Right forelimb (tissue), 1 donor: Measurements from ENCODE around the gene MCRS1.

Source experiments
- DNase-seq: peaks from one replicate; pipeline ENCODE4 v3.0.0-alpha.2; 2018

Gene MCRS1

DNA sequence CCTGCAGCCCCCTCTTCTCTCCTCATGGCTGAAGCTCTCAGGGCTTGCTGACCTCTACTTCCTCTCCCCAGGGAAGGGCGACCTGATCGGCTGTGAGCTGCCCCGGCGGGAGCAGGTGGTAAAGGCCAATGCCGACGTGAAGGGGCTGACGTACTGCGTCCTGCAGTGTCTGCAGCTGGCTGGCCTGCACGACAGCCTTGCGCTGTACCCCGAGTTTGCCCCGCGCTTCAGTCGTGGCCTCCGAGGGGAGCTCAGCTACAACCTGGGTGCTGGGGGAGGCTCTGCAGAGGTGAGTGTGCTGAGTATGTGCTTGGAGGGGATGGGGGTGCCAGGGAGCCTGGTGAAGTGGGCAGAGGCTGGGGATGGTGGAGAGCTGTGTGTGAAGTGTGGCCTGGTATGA lies 13.7 kb downstream of the MCRS1 start:
- peak; percentile 41 for DNase-seq

DNA sequence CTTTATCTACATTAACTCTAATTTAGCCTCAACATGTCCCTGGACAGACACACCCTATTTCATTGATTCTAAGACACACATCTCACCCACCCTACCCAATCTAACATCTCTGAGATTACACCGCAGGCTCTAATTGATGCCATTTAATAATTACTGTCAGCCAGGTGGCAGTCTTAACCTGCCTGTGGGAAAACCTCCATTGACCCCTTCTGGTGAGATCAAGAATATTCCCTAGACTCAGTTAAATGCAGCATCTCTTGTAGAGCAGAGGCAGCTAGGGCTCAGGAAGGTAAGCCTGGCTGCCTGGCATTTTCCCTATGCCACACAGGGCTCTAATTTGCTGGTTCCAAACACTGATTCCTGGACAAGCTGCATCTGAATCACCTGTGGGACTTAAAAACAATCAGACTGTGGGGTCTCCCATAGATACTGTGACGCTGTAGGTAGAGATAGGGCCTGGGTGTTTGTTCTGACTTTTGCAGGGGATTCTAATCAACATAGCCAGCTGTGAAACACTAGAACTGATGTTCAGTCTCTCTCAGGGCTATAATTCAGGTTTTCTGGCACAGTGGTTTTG lies 14.3 kb downstream of the MCRS1 start:
- DNase-seq = peak; percentile 19

DNA sequence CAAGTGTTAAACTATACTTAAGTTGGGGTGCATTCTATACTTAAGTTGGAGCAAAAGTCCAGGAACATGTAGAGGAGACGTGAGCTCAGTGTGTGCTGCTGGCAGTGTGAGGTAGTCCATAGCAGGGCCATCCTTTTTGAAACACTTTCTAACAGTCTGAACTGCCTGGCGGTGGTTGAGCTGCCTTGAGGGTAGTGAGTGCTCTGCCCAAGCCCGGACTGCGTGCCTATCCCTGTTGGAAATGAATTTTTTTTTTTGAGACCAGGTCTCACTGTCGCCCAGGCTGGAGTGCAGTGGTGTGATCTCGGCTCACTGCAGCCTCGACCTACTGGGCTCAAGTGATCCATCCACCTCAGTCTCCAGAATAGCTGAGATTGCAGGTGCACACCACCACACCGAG lies 15.0 kb downstream of the MCRS1 start:
- no peak for DNase-seq

DNA sequence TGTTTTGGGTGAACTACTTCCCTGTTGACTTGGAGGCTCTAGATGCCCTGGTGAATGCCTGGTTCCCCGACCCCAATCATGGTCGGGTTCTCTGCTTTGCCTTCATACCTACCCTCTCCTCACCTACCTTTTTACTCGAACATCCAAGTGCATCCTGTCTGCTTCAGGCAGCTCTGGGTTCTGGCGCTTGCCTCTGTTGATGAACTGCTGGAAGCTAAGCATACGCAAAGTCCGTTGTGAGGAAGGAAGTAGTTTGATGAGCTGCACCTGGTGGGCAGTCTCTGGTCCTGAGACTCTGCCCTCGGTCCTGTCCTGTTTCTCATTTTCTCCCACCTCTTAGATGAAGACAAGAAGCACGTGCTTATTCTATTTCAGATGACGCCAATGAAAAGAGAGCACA lies 15.5 kb downstream of the MCRS1 start:
- DNase-seq = no peak

DNA sequence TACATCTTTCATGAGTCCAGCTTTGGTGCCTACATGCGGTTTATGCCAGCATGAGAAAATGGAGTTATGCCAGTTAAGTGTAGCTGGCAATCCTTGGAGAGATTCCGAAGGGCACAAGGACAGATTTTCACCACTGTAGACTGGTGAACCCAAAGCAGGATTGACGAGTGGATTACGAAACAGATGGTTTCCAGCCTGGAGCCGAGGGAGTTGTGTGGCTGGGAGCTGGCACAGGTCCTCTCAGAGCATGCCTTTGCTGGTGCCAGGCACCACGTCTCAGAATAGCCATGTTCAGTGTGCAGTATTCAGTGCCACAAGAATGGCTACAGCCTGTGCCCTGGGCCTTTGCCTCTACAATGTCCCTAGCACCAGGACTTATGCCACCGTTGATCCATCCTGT lies 15.9 kb downstream of the MCRS1 start:
- no peak for DNase-seq

DNA sequence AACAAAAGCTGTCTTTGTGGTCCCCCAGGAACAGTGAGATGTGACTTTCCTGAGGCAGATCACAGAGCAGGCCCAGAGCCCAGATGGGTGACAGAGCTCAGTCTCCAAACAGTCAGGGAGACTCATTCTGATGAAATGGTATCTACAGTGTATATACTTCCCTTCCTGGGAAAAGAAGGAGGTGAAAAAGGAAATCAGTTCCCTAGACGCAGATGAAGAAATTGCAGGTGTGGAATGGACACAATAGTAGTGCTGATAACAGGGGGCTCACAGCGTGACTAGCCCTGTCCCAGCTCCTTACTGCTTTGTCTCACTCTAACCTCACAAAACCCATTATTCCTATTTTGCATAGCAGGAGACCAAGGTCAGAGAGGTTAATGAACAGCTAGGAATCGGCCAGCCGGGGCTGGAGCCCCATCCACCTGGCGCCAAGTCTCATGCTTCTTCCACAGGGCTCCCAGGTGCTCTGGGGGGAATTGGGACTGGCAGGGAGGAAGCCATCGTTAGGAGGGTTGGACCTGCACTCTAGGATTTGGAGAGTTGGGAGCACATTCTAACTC lies 17.2 kb downstream of the MCRS1 start:
- DNase-seq = no peak

DNA sequence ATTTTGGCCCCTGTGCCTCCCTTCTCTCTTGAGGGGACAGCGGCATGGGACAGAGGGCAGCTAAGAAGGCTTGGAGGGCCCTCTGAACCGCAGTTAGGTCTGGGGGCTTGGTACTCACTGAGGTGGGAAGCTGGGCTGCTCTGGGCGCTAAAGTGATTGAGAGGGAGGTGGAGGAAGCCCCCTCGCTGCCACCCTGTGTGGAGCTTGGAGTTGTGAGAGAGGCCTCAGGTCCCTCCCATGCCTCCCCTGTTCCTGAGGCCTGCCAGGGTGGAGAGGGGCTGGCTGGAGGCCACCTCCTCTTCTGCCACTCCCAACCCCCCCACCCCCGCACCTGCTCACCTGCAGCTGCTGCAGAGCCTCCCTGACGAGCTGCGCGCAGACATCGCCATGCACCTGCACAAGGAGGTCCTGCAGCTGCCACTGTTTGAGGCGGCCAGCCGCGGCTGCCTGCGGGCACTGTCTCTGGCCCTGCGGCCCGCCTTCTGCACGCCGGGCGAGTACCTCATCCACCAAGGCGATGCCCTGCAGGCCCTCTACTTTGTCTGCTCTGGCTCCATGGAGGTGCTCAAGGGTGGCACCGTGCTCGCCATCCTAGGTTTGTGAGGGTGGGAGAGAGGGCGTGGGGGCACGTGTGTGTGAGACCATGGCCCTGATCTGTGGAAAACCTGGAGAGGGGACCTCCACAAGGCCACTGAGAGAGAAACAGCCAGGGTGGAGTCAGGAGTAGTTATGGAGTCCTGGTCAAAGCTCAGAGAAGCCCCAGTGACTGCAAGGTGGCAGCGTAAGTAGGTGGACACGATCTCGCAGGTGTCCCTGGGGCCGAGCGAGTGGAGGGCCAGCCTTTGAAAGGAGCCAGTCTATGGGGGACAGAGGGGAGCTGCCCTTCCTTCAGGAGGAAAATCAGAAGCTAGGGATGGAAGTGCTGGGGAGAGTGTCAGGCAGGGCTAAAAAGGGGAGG lies 17.9 kb downstream of the MCRS1 start:
- no peak for DNase-seq

DNA sequence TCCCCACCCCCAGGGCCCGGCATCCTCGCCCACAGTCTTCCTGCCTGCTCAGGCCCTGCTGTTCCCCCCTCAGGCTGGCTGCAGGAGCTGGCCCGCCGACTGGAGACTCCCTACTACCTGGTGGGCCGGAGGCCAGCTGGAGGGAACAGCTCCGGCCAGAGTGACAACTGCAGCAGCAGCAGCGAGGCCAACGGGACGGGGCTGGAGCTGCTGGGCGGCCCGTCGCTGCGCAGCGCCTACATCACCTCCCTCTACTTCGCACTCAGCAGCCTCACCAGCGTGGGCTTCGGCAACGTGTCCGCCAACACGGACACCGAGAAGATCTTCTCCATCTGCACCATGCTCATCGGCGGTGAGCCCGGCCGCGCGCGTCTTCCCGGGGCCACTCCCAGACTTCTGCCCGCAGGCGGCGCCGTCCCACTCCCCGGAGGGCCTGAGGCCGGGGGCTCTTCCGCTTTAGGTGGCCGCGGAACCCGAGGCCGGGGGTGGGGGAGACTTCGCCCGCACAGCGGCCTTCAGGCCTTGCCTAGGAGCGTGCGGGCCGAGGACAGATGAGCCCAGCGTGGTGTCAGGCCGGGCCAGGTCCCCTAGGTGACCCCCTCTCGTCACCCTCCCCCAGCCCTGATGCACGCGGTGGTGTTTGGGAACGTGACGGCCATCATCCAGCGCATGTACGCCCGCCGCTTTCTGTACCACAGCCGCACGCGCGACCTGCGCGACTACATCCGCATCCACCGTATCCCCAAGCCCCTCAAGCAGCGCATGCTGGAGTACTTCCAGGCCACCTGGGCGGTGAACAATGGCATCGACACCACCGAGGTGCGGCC lies 18.9 kb downstream of the MCRS1 start:
- peak; percentile 72 for DNase-seq

DNA sequence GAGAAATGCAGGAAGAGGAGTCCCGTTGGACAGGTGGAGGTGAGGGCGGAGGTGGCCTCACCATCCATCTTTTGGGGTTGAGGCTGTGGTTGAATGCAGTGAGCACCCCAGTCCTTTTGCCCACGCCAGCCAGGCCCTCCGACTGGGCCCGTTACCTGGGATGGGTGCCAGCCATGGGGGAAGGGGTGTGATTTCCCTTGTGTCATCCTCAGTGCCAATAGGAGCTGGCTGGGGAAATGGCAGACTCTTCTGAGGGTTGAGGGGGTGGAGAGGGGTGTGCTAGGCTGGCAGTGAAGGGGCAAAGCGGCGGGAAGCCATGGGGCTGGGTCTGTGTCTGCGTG lies 19.5 kb downstream of the MCRS1 start:
- no peak for DNase-seq

DNA sequence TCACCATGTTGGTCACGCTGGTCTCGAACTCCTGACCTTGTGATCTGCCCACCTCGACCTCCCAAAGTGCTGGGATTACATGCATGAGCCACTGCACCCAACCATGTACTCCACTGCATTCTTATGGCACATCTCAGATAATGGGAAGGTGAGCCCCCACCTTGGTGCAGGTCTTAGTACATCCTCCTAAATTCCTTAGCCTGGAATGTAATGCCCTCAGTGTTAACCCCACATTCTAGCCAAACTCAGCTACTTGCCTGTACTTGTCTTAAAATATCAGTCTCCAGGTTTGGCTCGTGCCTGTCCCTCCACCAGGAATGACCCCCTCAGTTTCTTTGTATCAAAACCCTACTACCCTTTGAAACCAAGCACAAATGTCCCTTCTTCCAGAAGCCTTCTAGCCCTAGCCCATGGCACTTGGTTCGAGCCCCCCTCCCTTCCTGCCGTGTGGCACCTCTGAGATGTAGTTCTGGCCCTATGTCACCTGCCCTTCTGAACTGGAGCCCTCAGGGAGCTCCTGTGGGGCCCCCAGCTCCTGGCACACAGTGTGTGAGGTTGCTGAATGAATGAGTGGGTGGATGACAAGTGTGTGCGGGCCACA lies 20.8 kb downstream of the MCRS1 start:
- DNase-seq = no peak

DNA sequence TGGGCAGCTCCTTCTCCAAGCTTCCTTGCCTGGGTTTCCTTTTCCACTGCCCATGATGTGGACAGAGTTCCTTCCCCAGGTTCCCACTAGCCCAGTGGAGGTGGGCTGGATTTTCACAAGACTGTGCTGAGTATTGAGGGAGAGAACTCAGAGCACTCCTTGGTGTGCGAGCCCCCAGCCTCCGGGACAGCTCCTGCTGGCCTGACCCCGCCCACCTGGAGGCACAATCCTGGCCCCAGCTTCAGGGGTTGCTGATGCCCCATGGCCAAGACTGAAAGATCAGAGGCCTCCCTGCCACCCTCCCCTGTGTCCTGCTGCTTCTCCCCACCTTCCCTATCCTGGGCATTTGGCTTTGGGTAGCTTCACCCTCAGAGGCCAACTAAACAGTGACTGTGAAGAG lies 21.5 kb downstream of the MCRS1 start:
- peak; percentile 23 for DNase-seq

DNA sequence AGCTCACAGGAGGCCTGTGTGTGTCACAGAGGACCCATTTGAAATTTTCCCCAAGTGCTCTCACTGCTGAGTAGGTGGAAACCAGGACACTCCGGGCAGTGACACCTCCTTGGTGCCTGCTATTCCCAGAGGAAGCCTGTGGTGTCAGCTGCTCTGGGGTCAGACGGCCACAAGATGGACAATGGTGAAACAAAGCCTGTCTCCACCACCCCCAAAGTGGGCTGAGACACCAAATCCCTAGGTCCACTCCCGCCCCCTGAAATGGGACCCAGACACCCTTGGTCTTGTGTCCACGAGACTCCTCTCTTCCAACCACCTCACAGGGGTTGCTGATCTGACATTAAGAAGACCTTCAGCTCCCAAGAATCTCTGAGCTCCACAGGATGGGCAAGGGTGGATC lies 22.1 kb downstream of the MCRS1 start:
- peak; percentile 13 for DNase-seq

DNA sequence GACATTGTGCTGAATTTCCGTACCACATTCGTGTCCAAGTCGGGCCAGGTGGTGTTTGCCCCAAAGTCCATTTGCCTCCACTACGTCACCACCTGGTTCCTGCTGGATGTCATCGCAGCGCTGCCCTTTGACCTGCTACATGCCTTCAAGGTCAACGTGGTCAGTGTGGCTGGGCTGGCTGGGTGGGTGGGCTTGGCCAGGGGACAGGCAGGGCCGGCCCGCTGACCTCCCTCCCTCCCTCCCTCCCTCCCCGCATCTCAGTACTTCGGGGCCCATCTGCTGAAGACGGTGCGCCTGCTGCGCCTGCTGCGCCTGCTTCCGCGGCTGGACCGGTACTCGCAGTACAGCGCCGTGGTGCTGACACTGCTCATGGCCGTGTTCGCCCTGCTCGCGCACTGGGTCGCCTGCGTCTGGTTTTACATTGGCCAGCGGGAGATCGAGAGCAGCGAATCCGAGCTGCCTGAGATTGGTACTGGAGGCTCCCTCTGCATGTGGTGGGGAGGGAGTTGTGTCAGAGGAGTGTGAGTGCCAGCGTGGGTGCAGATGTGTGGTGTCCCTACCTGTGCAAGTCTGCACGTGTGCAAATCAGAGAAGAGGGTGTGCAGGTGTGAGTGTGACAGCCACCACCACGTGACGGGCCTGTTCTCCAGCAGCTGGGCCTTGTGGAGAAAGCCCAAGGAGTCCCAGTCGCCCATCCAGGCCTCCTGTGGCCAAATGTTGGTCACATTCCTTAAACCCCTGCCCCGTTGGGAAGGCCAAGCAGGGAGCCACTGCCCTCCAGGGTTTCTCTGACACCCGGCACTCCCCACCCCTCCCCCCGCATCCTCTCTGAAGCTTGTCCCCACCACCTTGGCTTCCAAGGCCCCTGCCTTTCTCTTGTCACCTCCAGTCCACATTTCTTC lies 23.8 kb downstream of the MCRS1 start:
- DNase-seq = peak; percentile 27

DNA sequence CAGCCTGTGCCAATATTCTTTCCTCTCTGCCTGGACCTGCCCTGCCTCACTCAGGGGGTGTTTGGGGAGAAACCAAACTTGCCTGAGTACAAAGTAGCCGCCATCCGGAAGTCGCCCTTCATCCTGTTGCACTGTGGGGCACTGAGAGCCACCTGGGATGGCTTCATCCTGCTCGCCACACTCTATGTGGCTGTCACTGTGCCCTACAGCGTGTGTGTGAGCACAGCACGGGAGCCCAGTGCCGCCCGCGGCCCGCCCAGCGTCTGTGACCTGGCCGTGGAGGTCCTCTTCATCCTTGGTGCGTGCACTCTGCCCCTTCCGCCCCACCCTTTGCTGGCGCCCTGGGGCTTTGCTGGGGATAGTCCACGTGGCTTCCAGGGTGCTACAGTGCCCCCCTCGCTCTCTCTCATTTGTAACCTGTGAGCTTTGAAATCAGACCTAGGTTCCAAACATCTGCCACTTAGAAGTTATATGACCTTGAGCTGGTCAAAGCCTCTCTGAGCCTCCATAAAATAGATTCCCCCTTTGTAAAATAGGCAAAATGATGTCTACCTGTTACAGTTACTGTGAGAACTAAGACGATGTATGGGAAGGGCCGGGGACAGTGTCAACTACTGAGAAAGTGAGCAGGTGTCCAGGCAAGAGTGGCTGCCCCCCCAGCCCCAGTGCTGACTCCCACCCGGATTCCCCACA lies 24.6 kb downstream of the MCRS1 start:
- no peak for DNase-seq

DNA sequence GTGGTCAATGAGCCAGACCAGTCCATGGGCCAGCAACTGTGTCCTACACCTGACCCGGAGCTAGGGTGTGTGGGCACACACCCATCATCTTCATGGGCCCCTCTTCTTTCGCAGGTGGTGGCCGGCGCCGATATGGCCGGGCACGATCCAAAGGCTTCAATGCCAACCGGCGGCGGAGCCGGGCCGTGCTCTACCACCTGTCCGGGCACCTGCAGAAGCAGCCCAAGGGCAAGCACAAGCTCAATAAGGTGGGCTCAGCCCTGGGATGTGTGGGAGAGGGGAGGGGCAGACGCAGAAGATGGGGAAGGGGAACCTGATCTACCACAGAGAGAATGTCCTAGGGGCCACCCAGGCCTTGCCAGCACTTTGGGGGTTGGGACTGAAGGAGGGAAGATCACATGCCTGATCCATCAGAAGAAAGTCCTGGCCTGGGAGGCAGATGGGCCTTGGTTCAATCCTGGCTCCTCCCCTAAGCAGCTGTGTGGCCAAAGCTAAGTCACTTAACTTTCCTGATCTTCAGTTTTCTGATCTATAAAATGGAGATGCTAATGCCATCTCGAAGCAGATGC lies 25.3 kb downstream of the MCRS1 start:
- no peak for DNase-seq

DNA sequence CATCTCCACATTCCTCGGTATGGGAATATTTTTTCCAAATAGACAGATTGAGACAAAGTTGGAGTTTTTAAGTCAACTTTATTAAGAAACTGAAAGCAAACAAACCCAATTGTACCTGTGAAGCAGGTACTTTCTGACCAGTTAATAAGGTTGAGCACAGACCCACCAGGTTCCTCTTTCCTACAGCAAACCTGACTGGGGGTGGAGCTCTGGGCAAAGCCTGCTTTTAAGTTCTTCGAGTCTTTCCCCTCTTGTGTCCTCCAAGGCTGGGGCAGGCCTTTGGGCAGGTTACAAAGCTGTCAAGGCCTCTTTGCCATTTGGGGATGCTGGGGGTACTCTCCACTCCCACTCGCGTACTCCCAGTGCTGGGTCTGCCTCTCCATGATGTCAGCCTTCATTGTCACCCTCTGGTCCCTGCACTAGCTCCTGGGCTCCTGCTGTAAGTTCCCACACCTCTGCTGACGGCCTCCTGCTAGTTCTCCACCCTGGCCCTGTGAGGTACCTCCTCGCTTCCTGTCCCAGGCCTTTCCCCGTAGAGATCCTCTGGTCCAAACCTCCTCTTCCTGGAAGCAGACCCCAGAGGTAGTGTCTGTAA lies 25.9 kb downstream of the MCRS1 start:
- no peak for DNase-seq

DNA sequence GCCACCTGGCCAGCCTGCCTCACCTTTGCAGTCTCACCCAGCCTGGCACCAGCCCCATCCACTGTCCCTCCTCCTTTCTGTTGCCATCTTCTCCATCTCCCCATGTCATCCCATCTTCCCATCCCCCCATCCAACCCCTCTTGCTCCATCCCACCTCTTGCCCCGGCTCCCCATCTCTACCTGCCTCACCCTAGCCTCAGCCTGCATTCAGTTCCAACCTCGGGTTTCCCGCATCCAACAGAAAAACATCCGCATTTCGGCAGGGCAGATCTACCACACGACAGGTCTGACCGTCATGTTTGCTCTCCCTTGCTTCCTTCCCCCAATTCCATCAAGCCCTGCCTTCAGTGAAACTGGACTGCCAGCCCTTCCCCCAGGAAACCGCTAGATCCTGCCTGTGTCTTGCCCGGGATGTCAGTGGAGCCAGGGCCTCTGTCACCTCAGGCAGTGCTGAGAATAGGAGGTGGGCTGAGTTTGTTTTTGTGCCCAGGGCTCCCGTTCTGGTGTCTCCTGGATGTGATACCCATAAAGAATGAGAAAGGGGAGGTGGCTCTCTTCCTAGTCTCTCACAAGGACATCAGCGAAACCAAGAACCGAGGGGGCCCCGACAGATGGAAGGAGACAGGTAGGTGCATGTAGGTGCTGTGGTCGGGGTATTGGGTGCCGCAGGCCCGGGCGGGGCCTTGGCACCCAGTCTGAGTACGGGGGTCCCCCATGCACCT lies 26.6 kb downstream of the MCRS1 start:
- DNase-seq = no peak

DNA sequence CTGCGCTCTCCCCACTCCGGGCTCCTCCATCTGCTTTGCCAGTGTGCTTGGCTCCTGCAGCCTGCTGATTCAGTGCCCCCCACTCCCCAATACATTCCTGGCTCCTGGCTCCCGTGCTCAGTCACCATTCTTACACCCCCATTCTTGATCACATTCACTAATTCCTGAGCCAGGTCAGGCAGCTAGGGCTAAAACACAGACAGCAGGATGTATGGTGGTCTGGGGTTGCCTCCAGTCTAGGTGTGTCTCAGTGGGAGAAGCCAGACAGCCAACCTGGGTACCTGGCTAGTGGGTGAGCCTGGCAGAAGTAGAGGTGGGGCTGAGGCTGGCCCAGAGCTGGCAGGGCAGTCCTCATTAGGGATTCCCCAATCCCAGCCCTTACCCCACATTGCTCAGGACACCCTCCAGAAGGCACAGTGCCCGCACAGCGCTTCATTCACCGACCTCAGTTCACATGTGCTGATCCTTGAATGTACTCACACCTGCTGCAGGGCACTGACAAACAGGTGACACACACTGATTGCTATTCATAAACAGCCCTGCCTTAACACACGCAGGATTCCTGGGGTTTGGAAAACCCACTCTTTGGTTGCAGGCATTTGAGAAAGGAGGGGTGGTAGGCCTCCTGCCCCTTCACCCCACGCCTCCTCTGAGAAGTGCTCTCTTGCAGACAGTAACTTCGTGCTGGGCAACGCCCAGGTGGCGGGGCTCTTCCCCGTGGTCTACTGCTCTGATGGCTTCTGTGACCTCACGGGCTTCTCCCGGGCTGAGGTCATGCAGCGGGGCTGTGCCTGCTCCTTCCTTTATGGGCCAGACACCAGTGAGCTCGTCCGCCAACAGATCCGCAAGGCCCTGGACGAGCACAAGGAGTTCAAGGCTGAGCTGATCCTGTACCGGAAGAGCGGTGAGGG lies 27.5 kb downstream of the MCRS1 start:
- no peak for DNase-seq
